ENCODE results near the gene SPTB. TPM values are rescaled to one million over a fixed set of nuclear protein-coding genes. Genes with fewer than 3 reads are reported as not detected.
A peak's percentile ranks its signal among the peaks of the same experiment; 100 is the strongest.

Gene SPTB
- total RNA-seq, 1 donor from 2014 or later = not detected

DNA sequence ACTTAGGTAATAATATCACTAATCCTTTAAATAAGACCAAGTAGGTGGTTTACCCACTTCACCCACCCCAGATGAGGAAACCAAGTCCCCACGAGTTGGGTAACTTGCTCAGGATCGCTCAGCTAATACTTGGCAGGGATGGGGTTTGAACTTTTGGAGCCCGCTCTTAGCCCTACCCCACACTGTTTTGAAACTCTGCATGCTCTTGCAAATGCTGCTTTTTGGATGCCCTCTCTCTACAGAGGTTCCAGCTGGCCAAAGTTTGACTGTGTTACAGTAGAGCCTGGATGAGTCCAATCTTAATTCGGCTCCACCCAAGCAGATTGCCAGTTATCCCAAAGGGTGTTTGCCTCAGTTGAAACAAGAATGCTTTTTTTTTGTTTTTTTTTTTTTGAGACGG, 168.7 kb downstream of the SPTB start:
- Histone ChIP-seq H3K36me3 (ENCODE audit: control insufficient read depth, insufficient read depth, low read length) (peaks cover 7% of the 10 kb centered on the region), H3K27me3 (ENCODE audit: control insufficient read depth, insufficient read depth, low read length) (no peaks in the 10 kb centered on the region), H3K4me3 (ENCODE audit: low read depth, low read length) (no peak overlapping the region)
- DNase-seq (ENCODE audit: low read depth) = no peak
- TF ChIP-seq CTCF (IDR thresholded peaks at IDR 0.05; ENCODE audit: insufficient read depth, low read length, severe bottlenecking) = no peak
- no peak for FAIRE-seq

DNA sequence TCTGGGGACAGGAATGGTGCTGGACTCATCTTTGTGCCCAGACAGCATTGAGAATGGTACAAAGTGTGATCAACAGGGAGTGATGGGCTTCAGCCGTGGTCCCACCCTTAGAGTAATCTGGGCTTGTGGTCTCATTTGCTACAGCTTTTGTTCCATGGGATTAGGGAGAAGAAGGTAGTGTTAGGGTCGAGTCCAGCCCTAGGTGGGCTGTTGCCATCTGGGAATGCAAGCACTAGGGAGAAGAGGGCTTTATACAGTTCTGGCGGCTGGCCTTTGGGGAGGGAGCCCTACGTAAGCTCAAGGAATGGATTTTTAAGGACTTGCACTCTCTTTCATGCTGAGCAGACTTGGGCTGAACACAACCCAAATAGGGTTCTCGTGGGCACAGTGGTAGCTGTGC, 170.6 kb downstream of the SPTB start:
- no peak for DNase-seq (ENCODE audit: low read depth)
- Histone ChIP-seq H3K36me3 (ENCODE audit: control insufficient read depth, insufficient read depth, low read length) (peaks cover 6% of the 10 kb centered on the region), H3K27me3 (ENCODE audit: control insufficient read depth, insufficient read depth, low read length) (no peaks in the 10 kb centered on the region), H3K4me3 (ENCODE audit: low read depth, low read length) (no peak overlapping the region)
- FAIRE-seq = no peak
- no peak for TF ChIP-seq CTCF (IDR thresholded peaks at IDR 0.05; ENCODE audit: insufficient read depth, low read length, severe bottlenecking)

DNA sequence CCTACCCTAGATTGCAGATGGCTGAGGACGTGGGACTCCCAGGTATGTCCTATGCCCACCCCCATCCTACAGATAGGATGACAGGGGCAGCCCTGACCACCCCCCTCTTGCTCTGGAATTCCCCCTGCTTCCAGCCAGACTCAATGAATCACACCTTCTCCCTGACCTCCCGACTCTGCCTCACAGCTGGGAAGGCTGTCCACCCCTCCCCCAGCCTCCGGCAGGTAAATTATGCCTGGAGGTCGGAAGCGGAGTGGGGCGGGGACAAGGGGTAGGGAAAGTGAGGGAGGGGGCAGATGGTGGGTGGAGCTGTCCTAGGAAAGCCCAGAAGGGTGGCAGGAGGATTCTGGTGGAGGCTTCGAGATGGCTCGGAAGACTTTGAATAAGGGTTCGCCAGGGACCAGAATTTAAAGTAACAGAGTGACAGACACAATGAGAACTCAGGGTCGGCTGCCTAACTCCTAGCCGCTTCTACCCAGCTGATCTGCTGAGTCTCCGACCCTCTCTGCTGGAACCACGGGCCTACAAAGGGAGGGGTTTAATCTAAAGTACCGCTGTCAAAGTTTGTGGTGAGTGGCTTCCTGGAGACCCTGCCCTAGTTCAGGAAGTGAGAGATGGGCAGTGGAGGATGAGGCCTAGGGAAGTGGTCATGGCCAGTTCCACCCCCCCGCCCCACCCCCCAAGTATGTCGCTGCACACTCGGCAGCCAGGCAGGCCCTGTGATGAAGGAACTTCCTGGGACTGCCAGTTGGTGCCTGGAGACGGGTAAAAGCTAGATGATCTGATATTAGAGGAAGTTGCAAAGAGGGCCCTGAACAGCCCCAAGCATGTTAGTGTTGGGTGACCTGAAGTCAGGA, 171.3 kb downstream of the SPTB start:
- H3K36me3 ChIP-seq (ENCODE audit: control insufficient read depth, insufficient read depth, low read length) = peaks cover 5% of the 10 kb centered on the region
- peak; percentile 90 for DNase-seq (ENCODE audit: low read depth)
- TF ChIP-seq CTCF (IDR thresholded peaks at IDR 0.05; ENCODE audit: insufficient read depth, low read length, severe bottlenecking) = no peak
- no peaks in the 10 kb centered on the region for H3K27me3 ChIP-seq (ENCODE audit: control insufficient read depth, insufficient read depth, low read length)
- H3K4me3 ChIP-seq (ENCODE audit: low read depth, low read length) = peak overlapping the region; percentile 22
- FAIRE-seq = no peak

DNA sequence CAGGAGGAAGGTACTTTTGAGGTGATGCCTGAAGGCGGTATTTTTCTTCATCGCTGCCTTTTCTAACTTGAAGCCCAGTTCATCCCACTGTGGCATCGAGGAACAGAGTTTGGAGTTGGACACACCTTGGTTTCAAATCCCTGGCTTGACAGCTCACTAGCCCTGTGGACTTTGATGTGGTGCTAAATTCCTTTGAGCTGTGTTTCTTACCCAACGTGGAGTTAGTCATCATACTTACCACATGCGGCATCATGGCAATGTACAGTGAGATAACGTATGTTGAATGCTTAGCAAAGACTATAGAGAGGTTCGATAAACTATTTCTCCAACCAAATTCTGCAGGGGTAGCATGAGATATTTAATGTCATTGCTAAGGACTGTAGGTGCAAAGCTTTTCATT, 172.0 kb downstream of the SPTB start:
- no peak overlapping the region for H3K4me3 ChIP-seq (ENCODE audit: low read depth, low read length)
- peak; percentile 99 for FAIRE-seq
- H3K27me3 ChIP-seq (ENCODE audit: control insufficient read depth, insufficient read depth, low read length) = no peaks in the 10 kb centered on the region
- peaks cover 5% of the 10 kb centered on the region for H3K36me3 ChIP-seq (ENCODE audit: control insufficient read depth, insufficient read depth, low read length)
- TF ChIP-seq CTCF (IDR thresholded peaks at IDR 0.05; ENCODE audit: insufficient read depth, low read length, severe bottlenecking) = no peak
- peak; percentile 98 for DNase-seq (ENCODE audit: low read depth)

GRCh38 chr14:64706593-64707193, 173.0 kb downstream of the SPTB start:
- peak overlapping the region; percentile 4 for H3K4me3 ChIP-seq (ENCODE audit: low read depth, low read length)
- DNase-seq (ENCODE audit: low read depth) (no peak), FAIRE-seq (peak; percentile 47)
- TF ChIP-seq CTCF (IDR thresholded peaks at IDR 0.05; ENCODE audit: insufficient read depth, low read length, severe bottlenecking) = no peak
- H3K36me3 ChIP-seq (ENCODE audit: control insufficient read depth, insufficient read depth, low read length) = peaks cover 5% of the 10 kb centered on the region
- H3K27me3 ChIP-seq (ENCODE audit: control insufficient read depth, insufficient read depth, low read length) = no peaks in the 10 kb centered on the region

All from bronchial epithelial cell (primary cell).